ENCODE measurements around the gene SLC25A48.

The SLC25A48 gene

GRCh38 chr5:135834639-135835529 lies at the start of gene SLC25A48:
Gene SLC25A48 (plus strand): TSS chr5:135834663. CDS start chr5:135834848, 185 bp downstream.
- DNase-seq = peak in 33 of 51 donors; percentile 15 to 74 (median 52)

GRCh38 chr5:135800656-135801055 lies 33.8 kb upstream of the SLC25A48 start:
- no peak for DNase-seq

GRCh38 chr5:135810188-135810943 lies 24.1 kb upstream of the SLC25A48 start:
- DNase-seq = no peak

- DNase-seq = no peak
Measured at GRCh38 chr5:135811007-135811406, 23.5 kb upstream of the SLC25A48 start.

- no peak for DNase-seq
Measured at GRCh38 chr5:135813758-135814157, 20.7 kb upstream of the SLC25A48 start.

GRCh38 chr5:135814316-135814715 lies 20.1 kb upstream of the SLC25A48 start:
- DNase-seq = no peak

- DNase-seq = no peak
Measured at GRCh38 chr5:135814812-135815211, 19.7 kb upstream of the SLC25A48 start.

- no peak for DNase-seq
Measured at GRCh38 chr5:135821061-135821801, 13.2 kb upstream of the SLC25A48 start.

- DNase-seq = no peak
Measured at GRCh38 chr5:135821802-135822201, 12.7 kb upstream of the SLC25A48 start.

GRCh38 chr5:135822286-135822685 lies 12.2 kb upstream of the SLC25A48 start:
- DNase-seq = no peak

GRCh38 chr5:135822959-135823358 lies 11.5 kb upstream of the SLC25A48 start:
- DNase-seq = no peak

- DNase-seq = no peak
Measured at GRCh38 chr5:135823881-135824280, 10.6 kb upstream of the SLC25A48 start.

GRCh38 chr5:135824541-135825041 lies 9.9 kb upstream of the SLC25A48 start:
- DNase-seq = no peak

GRCh38 chr5:135825373-135826220 lies 8.9 kb upstream of the SLC25A48 start:
- DNase-seq = no peak

GRCh38 chr5:135826221-135826525 lies 8.3 kb upstream of the SLC25A48 start:
- no peak for DNase-seq

GRCh38 chr5:135826994-135827671 lies 7.3 kb upstream of the SLC25A48 start:
- DNase-seq = no peak

- DNase-seq = no peak
Measured at GRCh38 chr5:135827965-135828781, 6.3 kb upstream of the SLC25A48 start.

- no peak for DNase-seq
Measured at GRCh38 chr5:135828782-135829127, 5.7 kb upstream of the SLC25A48 start.

- no peak for DNase-seq
Measured at GRCh38 chr5:135829179-135829578, 5.3 kb upstream of the SLC25A48 start.

Data from hypothalamus (tissue), 51 donors.